ENCODE measurements around the gene PCBP4. TPM values are rescaled to one million over a fixed set of nuclear protein-coding genes. Genes with fewer than 3 reads are reported as not detected.
A peak's percentile ranks its signal among the peaks of the same experiment; 100 is the strongest.

Gene PCBP4
- total and polyA plus RNA-seq, 12 donors = 10.7 to 234 (median 35.7) TPM

GRCh38 chr3:51987568-51987967, 20.3 kb upstream of the PCBP4 start:
- intact Hi-C loops (cut with DNase I) = no loop called here

GRCh38 chr3:51986010-51986947, 19.0 kb upstream of the PCBP4 start:
- Histone ChIP-seq H3K4me1 (replicated peaks in 1 of 2) (peaks cover 23 to 26% of the 10 kb centered on the region in 2 donors), H3K27ac (no peak overlapping the region), H3K9me3 (replicated peaks in 1 of 3) (no peaks in the 10 kb centered on the region), H3K4me3 (no peak overlapping the region), H3K36me3 (replicated peaks in 1 of 2) (no peaks in the 10 kb centered on the region), H3K27me3 (no peaks in the 10 kb centered on the region)
- 87 to 92% (median 87%) methylated on average over 10 to 12 of the region's 12 CpGs for WGBS, 4 donors
- intact Hi-C loops (cut with DNase I) = no loop called here
- DNase-seq = no peak
- TF ChIP-seq POLR2A (IDR thresholded peaks at IDR 0.05) (no peak), CTCF (IDR thresholded peaks at IDR 0.05) (no peak)

More at GRCh38 chr3:51987568-51987967, 20.3 kb upstream of the PCBP4 start:
- DNase-seq = no peak
- Histone ChIP-seq H3K27me3 (no peaks in the 10 kb centered on the region), H3K9me3 (replicated peaks in 1 of 3) (no peaks in the 10 kb centered on the region), H3K4me1 (replicated peaks in 1 of 2) (peaks cover 14 to 17% of the 10 kb centered on the region in 2 donors), H3K4me3 (no peak overlapping the region), H3K36me3 (replicated peaks in 1 of 2) (peaks cover 0 to 4% of the 10 kb centered on the region in 2 donors), H3K27ac (no peak overlapping the region)
- 83 to 93% (median 90%) methylated on average over 7 of the region's 7 CpGs for WGBS, 4 donors
- TF ChIP-seq CTCF (IDR thresholded peaks at IDR 0.05) = no peak
- no peak for TF ChIP-seq POLR2A (IDR thresholded peaks at IDR 0.05)

- H3K36me3 ChIP-seq (replicated peaks in 1 of 2) = no peaks in the 10 kb centered on the region
- no peak overlapping the region for H3K27ac ChIP-seq
- whole genome bisulfite sequencing, 4 donors = 92 to 95% (median 93%) methylated on average over 5 to 6 of the region's 6 CpGs
- TF ChIP-seq CTCF (IDR thresholded peaks at IDR 0.05) (no peak), POLR2A (IDR thresholded peaks at IDR 0.05) (no peak)
- no peaks in the 10 kb centered on the region for H3K27me3 ChIP-seq
- H3K4me1 ChIP-seq (replicated peaks in 1 of 2) = peaks cover 23 to 26% of the 10 kb centered on the region in 2 donors
- intact Hi-C loops (cut with DNase I) = no loop called here
- H3K4me3 ChIP-seq = no peak overlapping the region
- no peak for DNase-seq
- H3K9me3 ChIP-seq (replicated peaks in 1 of 3) = no peaks in the 10 kb centered on the region
Observed at GRCh38 chr3:51985063-51985462, 17.8 kb upstream of the PCBP4 start.

- intact Hi-C loops (cut with DNase I) = no loop called here
- TF ChIP-seq POLR2A (IDR thresholded peaks at IDR 0.05) (no peak), CTCF (IDR thresholded peaks at IDR 0.05) (no peak)
Observed at GRCh38 chr3:51984269-51984647, 17.0 kb upstream of the PCBP4 start.

More at GRCh38 chr3:51984269-51984647, 17.0 kb upstream of the PCBP4 start:
- DNase-seq = no peak
- H3K9me3 ChIP-seq (replicated peaks in 1 of 3) = no peaks in the 10 kb centered on the region
- H3K27me3 ChIP-seq = no peaks in the 10 kb centered on the region
- H3K4me1 ChIP-seq (replicated peaks in 1 of 2) = peaks cover 23 to 26% of the 10 kb centered on the region in 2 donors
- peak overlapping the region in 4 of 5 donors; percentile 90 to 96 (median 92) for H3K27ac ChIP-seq
- no peaks in the 10 kb centered on the region for H3K36me3 ChIP-seq (replicated peaks in 1 of 2)
- H3K4me3 ChIP-seq = peak overlapping the region in 1 of 4 donors; percentile 39

Measured in adrenal gland (tissue), 12 donors.